ENCODE results near the gene TYW3. TPM values are rescaled to one million over a fixed set of nuclear protein-coding genes. Genes with fewer than 3 reads are reported as not detected.

The TYW3 gene
- total and polyA plus RNA-seq, 4 donors: 6.2 to 13.1 (median 8.3) TPM

DNA sequence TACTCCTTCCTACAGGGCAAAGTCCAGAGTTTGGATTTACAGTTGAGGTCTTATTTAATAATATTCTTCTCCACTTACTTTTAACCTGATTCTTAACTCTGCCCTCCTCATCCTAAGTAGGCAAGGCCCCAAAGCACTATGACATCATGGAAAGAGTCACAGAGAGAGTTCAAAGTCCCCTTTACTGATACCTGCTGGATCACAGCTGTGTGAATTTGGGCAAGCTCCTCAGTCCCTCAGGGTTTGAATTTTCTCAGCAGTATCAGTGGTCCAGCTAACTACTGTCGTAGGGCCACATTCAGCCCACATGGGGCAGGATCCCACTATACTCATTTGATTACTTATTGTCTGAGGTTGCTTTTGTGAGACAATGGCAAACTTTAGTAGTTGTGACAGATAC, 16.0 kb downstream of the TYW3 start:
- peaks cover 3 to 52% (median 28%) of the 10 kb centered on the region in 4 donors for H3K36me3 ChIP-seq (ENCODE audit: control insufficient read depth in 4 of 4, insufficient read depth in 3 of 4, low read depth in 1 of 4, low read length in 3 of 4)
- no peaks in the 10 kb centered on the region for H3K9me3 ChIP-seq (ENCODE audit: control insufficient read depth in 4 of 4, low read length in 3 of 4)
- TF ChIP-seq JUND (IDR thresholded peaks at IDR 0.05) (peak; percentile 18 to 80), SP1 (IDR thresholded peaks at IDR 0.05) (peak; percentile 87), FOXA1 (IDR thresholded peaks at IDR 0.05) (peak; percentile 40), RAD21 (IDR thresholded peaks at IDR 0.05) (peak in 1 of 2 donors; percentile 29), FOXA2 (IDR thresholded peaks at IDR 0.05) (no peak), HNF4G (IDR thresholded peaks at IDR 0.05) (peak; percentile 95), HNF4A (conservative IDR thresholded peaks at IDR 0.05) (peak; percentile 85 to 96), NR2F2 (IDR thresholded peaks at IDR 0.05) (no peak), YY1 (IDR thresholded peaks at IDR 0.05) (no peak), EGR1 (IDR thresholded peaks at IDR 0.05; ENCODE audit: low read depth in 2 of 2) (peak; percentile 57 to 62), RXRA (IDR thresholded peaks at IDR 0.05) (peak; percentile 37 to 48), GABPA (IDR thresholded peaks at IDR 0.05 in 1 of 2, conservative IDR thresholded peaks at IDR 0.05 in 1 of 2) (no peak), TAF1 (conservative IDR thresholded peaks at IDR 0.05) (no peak)
- TF ChIP-seq, protein P1, sequence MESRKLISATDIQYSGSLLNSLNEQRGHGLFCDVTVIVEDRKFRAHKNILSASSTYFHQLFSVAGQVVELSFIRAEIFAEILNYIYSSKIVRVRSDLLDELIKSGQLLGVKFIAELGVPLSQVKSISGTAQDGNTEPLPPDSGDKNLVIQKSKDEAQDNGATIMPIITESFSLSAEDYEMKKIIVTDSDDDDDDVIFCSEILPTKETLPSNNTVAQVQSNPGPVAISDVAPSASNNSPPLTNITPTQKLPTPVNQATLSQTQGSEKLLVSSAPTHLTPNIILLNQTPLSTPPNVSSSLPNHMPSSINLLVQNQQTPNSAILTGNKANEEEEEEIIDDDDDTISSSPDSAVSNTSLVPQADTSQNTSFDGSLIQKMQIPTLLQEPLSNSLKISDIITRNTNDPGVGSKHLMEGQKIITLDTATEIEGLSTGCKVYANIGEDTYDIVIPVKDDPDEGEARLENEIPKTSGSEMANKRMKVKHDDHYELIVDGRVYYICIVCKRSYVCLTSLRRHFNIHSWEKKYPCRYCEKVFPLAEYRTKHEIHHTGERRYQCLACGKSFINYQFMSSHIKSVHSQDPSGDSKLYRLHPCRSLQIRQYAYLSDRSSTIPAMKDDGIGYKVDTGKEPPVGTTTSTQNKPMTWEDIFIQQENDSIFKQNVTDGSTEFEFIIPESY (IDR thresholded peaks at IDR 0.05): no peak
- TF ChIP-seq, protein P2, sequence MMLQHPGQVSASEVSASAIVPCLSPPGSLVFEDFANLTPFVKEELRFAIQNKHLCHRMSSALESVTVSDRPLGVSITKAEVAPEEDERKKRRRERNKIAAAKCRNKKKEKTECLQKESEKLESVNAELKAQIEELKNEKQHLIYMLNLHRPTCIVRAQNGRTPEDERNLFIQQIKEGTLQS (IDR thresholded peaks at IDR 0.05): peak; percentile 44
- TF ChIP-seq, protein P3, sequence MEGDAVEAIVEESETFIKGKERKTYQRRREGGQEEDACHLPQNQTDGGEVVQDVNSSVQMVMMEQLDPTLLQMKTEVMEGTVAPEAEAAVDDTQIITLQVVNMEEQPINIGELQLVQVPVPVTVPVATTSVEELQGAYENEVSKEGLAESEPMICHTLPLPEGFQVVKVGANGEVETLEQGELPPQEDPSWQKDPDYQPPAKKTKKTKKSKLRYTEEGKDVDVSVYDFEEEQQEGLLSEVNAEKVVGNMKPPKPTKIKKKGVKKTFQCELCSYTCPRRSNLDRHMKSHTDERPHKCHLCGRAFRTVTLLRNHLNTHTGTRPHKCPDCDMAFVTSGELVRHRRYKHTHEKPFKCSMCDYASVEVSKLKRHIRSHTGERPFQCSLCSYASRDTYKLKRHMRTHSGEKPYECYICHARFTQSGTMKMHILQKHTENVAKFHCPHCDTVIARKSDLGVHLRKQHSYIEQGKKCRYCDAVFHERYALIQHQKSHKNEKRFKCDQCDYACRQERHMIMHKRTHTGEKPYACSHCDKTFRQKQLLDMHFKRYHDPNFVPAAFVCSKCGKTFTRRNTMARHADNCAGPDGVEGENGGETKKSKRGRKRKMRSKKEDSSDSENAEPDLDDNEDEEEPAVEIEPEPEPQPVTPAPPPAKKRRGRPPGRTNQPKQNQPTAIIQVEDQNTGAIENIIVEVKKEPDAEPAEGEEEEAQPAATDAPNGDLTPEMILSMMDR (IDR thresholded peaks at IDR 0.05; ENCODE audit: low read depth, low read length, missing input control): no peak
- TF ChIP-seq, protein P4, sequence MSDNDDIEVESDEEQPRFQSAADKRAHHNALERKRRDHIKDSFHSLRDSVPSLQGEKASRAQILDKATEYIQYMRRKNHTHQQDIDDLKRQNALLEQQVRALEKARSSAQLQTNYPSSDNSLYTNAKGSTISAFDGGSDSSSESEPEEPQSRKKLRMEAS (IDR thresholded peaks at IDR 0.05): no peak
- TF ChIP-seq, protein P5, sequence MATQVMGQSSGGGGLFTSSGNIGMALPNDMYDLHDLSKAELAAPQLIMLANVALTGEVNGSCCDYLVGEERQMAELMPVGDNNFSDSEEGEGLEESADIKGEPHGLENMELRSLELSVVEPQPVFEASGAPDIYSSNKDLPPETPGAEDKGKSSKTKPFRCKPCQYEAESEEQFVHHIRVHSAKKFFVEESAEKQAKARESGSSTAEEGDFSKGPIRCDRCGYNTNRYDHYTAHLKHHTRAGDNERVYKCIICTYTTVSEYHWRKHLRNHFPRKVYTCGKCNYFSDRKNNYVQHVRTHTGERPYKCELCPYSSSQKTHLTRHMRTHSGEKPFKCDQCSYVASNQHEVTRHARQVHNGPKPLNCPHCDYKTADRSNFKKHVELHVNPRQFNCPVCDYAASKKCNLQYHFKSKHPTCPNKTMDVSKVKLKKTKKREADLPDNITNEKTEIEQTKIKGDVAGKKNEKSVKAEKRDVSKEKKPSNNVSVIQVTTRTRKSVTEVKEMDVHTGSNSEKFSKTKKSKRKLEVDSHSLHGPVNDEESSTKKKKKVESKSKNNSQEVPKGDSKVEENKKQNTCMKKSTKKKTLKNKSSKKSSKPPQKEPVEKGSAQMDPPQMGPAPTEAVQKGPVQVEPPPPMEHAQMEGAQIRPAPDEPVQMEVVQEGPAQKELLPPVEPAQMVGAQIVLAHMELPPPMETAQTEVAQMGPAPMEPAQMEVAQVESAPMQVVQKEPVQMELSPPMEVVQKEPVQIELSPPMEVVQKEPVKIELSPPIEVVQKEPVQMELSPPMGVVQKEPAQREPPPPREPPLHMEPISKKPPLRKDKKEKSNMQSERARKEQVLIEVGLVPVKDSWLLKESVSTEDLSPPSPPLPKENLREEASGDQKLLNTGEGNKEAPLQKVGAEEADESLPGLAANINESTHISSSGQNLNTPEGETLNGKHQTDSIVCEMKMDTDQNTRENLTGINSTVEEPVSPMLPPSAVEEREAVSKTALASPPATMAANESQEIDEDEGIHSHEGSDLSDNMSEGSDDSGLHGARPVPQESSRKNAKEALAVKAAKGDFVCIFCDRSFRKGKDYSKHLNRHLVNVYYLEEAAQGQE (IDR thresholded peaks at IDR 0.05): no peak
- WGBS: 96% methylated on average over 1 of the region's 1 CpG
- no peak overlapping the region for H3K27ac ChIP-seq (ENCODE audit: low read depth in 1 of 2, low read length in 2 of 2)
- H3K4me1 ChIP-seq (ENCODE audit: control insufficient read depth in 4 of 4, insufficient read depth in 4 of 4, low read length in 3 of 4): no peaks in the 10 kb centered on the region
- H3K4me3 ChIP-seq (ENCODE audit: low read depth in 1 of 3, low read length in 3 of 3): no peak overlapping the region
- H3K27me3 ChIP-seq (ENCODE audit: control insufficient read depth in 4 of 4, insufficient read depth in 4 of 4, low read length in 3 of 4): no peaks in the 10 kb centered on the region
- DNase-seq (ENCODE audit: low spot score): no peak
- no peak overlapping the region for H3K9ac ChIP-seq (ENCODE audit: low read depth in 1 of 2, low read length in 2 of 2)

All from liver (tissue), 9 donors.